ENCODE results near the gene SLC44A3.

SLC44A3 gene

GRCh38 chr1:94821636-94822305 lies 1.6 kb downstream of the SLC44A3 start:
- peak overlapping the region; percentile 45 for H3K27ac ChIP-seq
- no peak for TF ChIP-seq CTCF (IDR thresholded peaks at IDR 0.05)
- no peak for TF ChIP-seq ZFX (IDR thresholded peaks at IDR 0.05; ENCODE audit: borderline replicate concordance)

GRCh38 chr1:94823116-94823515 lies 3.0 kb downstream of the SLC44A3 start:
- H3K27ac ChIP-seq: no peak overlapping the region
- TF ChIP-seq CTCF (IDR thresholded peaks at IDR 0.05): no peak
- no peak for TF ChIP-seq ZFX (IDR thresholded peaks at IDR 0.05; ENCODE audit: borderline replicate concordance)

- no peak overlapping the region for H3K27ac ChIP-seq
- TF ChIP-seq CTCF (IDR thresholded peaks at IDR 0.05) (no peak), ZFX (IDR thresholded peaks at IDR 0.05; ENCODE audit: borderline replicate concordance) (no peak)
Observed at GRCh38 chr1:94825936-94826335, 5.8 kb downstream of the SLC44A3 start.

- TF ChIP-seq CTCF (IDR thresholded peaks at IDR 0.05) (no peak), ZFX (IDR thresholded peaks at IDR 0.05; ENCODE audit: borderline replicate concordance) (no peak)
- H3K27ac ChIP-seq: no peak overlapping the region
Observed at GRCh38 chr1:94827434-94827833, 7.3 kb downstream of the SLC44A3 start.

- H3K27ac ChIP-seq: no peak overlapping the region
- no peak for TF ChIP-seq CTCF (IDR thresholded peaks at IDR 0.05)
Observed at GRCh38 chr1:94828251-94828650, 8.1 kb downstream of the SLC44A3 start.

- no peak for TF ChIP-seq CTCF (IDR thresholded peaks at IDR 0.05)
- no peak for TF ChIP-seq ZFX (IDR thresholded peaks at IDR 0.05; ENCODE audit: borderline replicate concordance)
- H3K27ac ChIP-seq: no peak overlapping the region
Observed at GRCh38 chr1:94831641-94832040, 11.5 kb downstream of the SLC44A3 start.

- H3K27ac ChIP-seq: no peak overlapping the region
- TF ChIP-seq ZFX (IDR thresholded peaks at IDR 0.05; ENCODE audit: borderline replicate concordance): no peak
Observed at GRCh38 chr1:94832446-94832845, 12.3 kb downstream of the SLC44A3 start.
